Thymus (tissue), 11 donors: ENCODE results near the gene FAM229B. TPM values are rescaled to one million over a fixed set of nuclear protein-coding genes. Genes with fewer than 3 reads are reported as not detected.
"Not testable (repeated sequence)": the region's sequence is repeated elsewhere in the genome, so short reads cannot be mapped to it uniquely, and the experiment has no call there.

Source experiments
- DNase-seq, 9 donors: peaks; one replicate each; pipeline ENCODE4 v3.0.0-alpha.2; 2013; ENCODE audit warnings: low spot score in 9 of 9, low read depth in 6 of 9, missing footprints in 1 of 9
- H3K27ac ChIP-seq, 2 donors: one replicate each; pipeline ENCODE4 v1.5.1; 2013; ENCODE audit warnings: control low read depth in 1 of 2, low read depth in 1 of 2, low read length in 1 of 2, mild to moderate bottlenecking in 1 of 2, moderate library complexity in 1 of 2
- H3K27me3 ChIP-seq, 2 donors: one replicate each; pipeline ENCODE4 v1.5.1; 2013; ENCODE audit warnings: low read length in 1 of 2; ENCODE audit not compliant: control insufficient read depth in 2 of 2, insufficient read depth in 1 of 2
- H3K36me3 ChIP-seq, 2 donors: one replicate each; pipeline ENCODE4 v1.5.1; 2013; ENCODE audit warnings: low read length in 1 of 2, mild to moderate bottlenecking in 1 of 2, moderate library complexity in 1 of 2; ENCODE audit not compliant: control insufficient read depth in 2 of 2, insufficient read depth in 2 of 2
- H3K4me1 ChIP-seq, 2 donors: one replicate each; pipeline ENCODE4 v1.5.1; 2013; ENCODE audit warnings: low read length in 2 of 2; ENCODE audit not compliant: control insufficient read depth in 2 of 2, insufficient read depth in 2 of 2
- H3K4me3 ChIP-seq, 2 donors: one replicate each; pipeline ENCODE4 v1.5.1; 2013; ENCODE audit warnings: low read length in 2 of 2, control low read depth in 1 of 2, mild to moderate bottlenecking in 1 of 2
- H3K9me3 ChIP-seq, 2 donors: one replicate each; pipeline ENCODE4 v1.5.1; 2013; ENCODE audit warnings: low read length in 1 of 2, mild to moderate bottlenecking in 1 of 2; ENCODE audit not compliant: control insufficient read depth in 2 of 2, insufficient read depth in 1 of 2
- WGBS: extraction: QIAGEN DNeasy Blood & Tissue Kit; methylation state at CpG from one replicate; pipeline ENCODE4 v1.1.7; 2013; 5-methylcytosine and 5-hydroxymethylcytosine counted together
- polyA plus RNA-seq: library from polyadenylated mRNA; stranded (reverse); fragments of 200-250 nt; gene quantifications from one replicate; pipeline ENCODE4 v1.2.3, GENCODE V29; 2013
- total RNA-seq: library from RNA; stranded (reverse); fragments of 120-200 nt; gene quantifications from one replicate; pipeline ENCODE4 v1.2.4, GENCODE V29; 2013
- donor health status: healthy.

Gene FAM229B
- total and polyA plus RNA-seq, 2 donors = 17.9 to 20.4 TPM

DNA sequence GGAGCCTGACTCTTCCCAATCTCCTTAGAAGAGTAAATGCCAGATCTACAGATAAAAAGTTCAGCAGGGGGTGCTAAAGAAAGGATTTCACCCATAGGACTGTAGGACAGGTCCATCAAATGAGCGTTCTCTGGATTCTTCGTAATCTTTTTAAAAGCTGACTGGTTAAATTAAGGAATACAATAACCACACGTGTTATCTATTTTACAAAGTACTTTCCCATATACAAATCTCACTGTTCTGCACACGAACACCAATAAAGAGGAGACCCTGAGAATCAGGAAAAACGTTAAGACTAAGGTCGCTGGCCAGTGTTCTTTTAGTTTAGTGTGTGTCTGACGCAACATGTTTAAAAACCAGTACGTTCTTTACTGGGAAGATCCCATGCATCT, 651 bp upstream of the FAM229B start:
- WGBS = under 1% methylated on average over 8 of the region's 8 CpGs

GRCh38 chr6:112087916-112088315, 525 bp downstream of the FAM229B start:
- Histone ChIP-seq H3K9me3 (no peaks in the 10 kb centered on the region), H3K4me3 (peak overlapping the region; percentile 69 to 86), H3K4me1 (peaks cover 0 to 3% of the 10 kb centered on the region in 2 donors), H3K36me3 (peaks cover 0 to 5% of the 10 kb centered on the region in 2 donors), H3K27ac (peak overlapping the region; percentile 26 to 73), H3K27me3 (no peaks in the 10 kb centered on the region)
- WGBS = 34% methylated on average over 7 of the region's 7 CpGs
- no peak for DNase-seq

More for the DNA sequence above, 651 bp upstream of the FAM229B start:
- Histone ChIP-seq H3K4me1 (peaks cover 0 to 3% of the 10 kb centered on the region in 2 donors), H3K4me3 (peak overlapping the region; percentile 69 to 86), H3K27me3 (no peaks in the 10 kb centered on the region), H3K27ac (peak overlapping the region; percentile 6 to 73), H3K36me3 (peaks cover 0 to 5% of the 10 kb centered on the region in 2 donors), H3K9me3 (no peaks in the 10 kb centered on the region)
- DNase-seq = peak in 4 of 9 donors; percentile 8 to 41 (median 24)

GRCh38 chr6:112096901-112097300, 9.5 kb downstream of the FAM229B start:
- no peaks in the 10 kb centered on the region for H3K36me3 ChIP-seq
- H3K9me3 ChIP-seq = no peaks in the 10 kb centered on the region
- H3K4me1 ChIP-seq = no peaks in the 10 kb centered on the region
- H3K27ac ChIP-seq = no peak overlapping the region
- no peak overlapping the region for H3K4me3 ChIP-seq
- no peaks in the 10 kb centered on the region for H3K27me3 ChIP-seq
- no peak for DNase-seq
- WGBS = over 99% methylated on average over 2 of the region's 2 CpGs

DNA sequence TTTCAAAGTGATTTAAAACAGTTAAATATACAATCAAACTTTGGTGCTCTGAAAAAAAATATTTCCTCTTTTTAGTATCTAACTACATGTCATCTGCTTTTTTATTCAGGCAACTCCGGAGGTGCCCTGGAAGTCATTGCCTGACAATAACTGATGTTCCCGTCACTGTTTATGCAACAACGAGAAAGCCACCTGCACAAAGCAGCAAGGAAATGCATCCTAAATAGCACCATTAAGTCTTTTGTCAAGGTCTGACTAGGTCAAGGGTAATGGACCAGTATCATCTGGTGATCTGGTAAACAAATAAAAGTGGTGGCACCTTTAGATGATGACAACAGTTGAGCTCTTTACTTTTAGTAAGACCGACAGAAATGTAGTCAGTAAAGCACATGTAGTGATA, 13.2 kb downstream of the FAM229B start:
- no peaks in the 10 kb centered on the region for H3K4me1 ChIP-seq
- no peak overlapping the region for H3K27ac ChIP-seq
- H3K9me3 ChIP-seq = no peaks in the 10 kb centered on the region
- 98% methylated on average over 4 of the region's 4 CpGs for WGBS
- H3K27me3 ChIP-seq = no peaks in the 10 kb centered on the region
- no peaks in the 10 kb centered on the region for H3K36me3 ChIP-seq
- no peak for DNase-seq
- H3K4me3 ChIP-seq = no peak overlapping the region

- not testable (repeated sequence) for H3K27me3 ChIP-seq, DNase-seq, H3K4me1 ChIP-seq, H3K27ac ChIP-seq, H3K4me3 ChIP-seq, H3K36me3 ChIP-seq, H3K9me3 ChIP-seq
- WGBS = 97% methylated on average over 2 of the region's 2 CpGs
These were observed 18.6 kb downstream of the FAM229B start for GRCh38 chr6:112106026-112106425.

DNA sequence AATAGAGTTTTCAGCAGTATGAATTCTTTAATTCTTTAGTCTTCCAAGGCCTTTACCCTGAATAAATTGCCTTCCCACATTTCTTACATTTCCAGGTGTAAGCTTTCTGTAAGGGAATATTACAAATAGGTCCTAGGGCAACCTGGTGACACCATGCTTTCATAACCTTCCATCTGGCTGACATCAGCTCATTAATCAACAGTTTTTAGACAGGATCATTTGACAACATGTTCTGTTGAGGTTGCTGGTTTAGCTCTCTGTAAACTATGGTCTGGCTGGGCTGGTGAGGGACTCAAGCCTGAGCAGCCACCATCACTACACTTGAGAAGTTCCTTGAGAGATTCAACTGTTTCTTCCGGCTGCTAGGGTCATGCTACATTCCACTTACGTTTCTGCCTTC, 19.2 kb downstream of the FAM229B start:
- DNase-seq = no peak
- Histone ChIP-seq H3K4me1 (no peaks in the 10 kb centered on the region), H3K9me3 (no peaks in the 10 kb centered on the region), H3K36me3 (no peaks in the 10 kb centered on the region), H3K27ac (no peak overlapping the region), H3K4me3 (no peak overlapping the region), H3K27me3 (no peaks in the 10 kb centered on the region)
- WGBS = 91% methylated on average over 2 of the region's 2 CpGs

GRCh38 chr6:112109262-112109661, 21.9 kb downstream of the FAM229B start:
- Histone ChIP-seq H3K27me3 (no peaks in the 10 kb centered on the region), H3K27ac (no peak overlapping the region), H3K9me3 (no peaks in the 10 kb centered on the region), H3K36me3 (no peaks in the 10 kb centered on the region), H3K4me3 (no peak overlapping the region), H3K4me1 (no peaks in the 10 kb centered on the region)
- WGBS = 90% methylated on average over 9 of the region's 9 CpGs
- no peak for DNase-seq

- Histone ChIP-seq H3K36me3 (no peaks in the 10 kb centered on the region), H3K4me1 (no peaks in the 10 kb centered on the region), H3K27ac (no peak overlapping the region), H3K27me3 (no peaks in the 10 kb centered on the region), H3K9me3 (no peaks in the 10 kb centered on the region), H3K4me3 (no peak overlapping the region)
- 97% methylated on average over 3 of the region's 3 CpGs for WGBS
- no peak for DNase-seq
These were observed 26.0 kb downstream of the FAM229B start for GRCh38 chr6:112113431-112113830.

DNA sequence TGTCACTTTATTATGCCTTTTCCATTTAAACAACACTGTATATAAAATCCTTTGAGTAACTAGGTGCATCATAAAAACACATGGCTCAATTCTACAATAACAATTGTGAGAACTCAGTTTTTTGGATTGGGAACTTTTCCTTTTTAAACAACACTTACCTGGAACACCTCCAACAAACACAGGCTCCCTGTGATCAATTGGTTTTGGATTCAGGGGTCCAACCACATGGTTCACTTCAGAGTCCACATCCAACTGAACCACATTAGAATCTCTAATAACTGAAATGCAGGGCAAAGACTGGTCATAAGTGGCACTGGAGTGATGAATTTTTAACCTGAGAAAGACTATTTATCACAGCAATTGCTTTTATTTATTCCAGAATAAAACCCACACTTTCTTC, 26.5 kb downstream of the FAM229B start:
- Histone ChIP-seq H3K27ac (no peak overlapping the region), H3K27me3 (no peaks in the 10 kb centered on the region), H3K36me3 (no peaks in the 10 kb centered on the region), H3K4me1 (no peaks in the 10 kb centered on the region), H3K4me3 (no peak overlapping the region), H3K9me3 (no peaks in the 10 kb centered on the region)
- no peak for DNase-seq
